AG09309 (cell line): ENCODE results near the gene VAT1.
A peak's percentile ranks its signal among the peaks of the same experiment; 100 is the strongest.
"Not testable (repeated sequence)": the region's sequence is repeated elsewhere in the genome, so short reads cannot be mapped to it uniquely, and the experiment has no call there.

Experiments
- DNase-seq: peaks from one replicate; pipeline ENCODE4 v3.0.0-alpha.2; 2010; ENCODE audit warnings: low read depth
- H3K4me3 ChIP-seq: 2 replicates; pipeline ENCODE4 v1.5.1; 2011; ENCODE audit warnings: mild to moderate bottlenecking, low read depth, low read length, moderate library complexity; ENCODE audit not compliant: control insufficient read depth
- CTCF ChIP-seq: IDR thresholded peaks from 2 replicates; pipeline ENCODE4 v1.5.1; 2011; ENCODE audit warnings: mild to moderate bottlenecking, low read depth, low read length, inconsistent platforms; ENCODE audit not compliant: insufficient read depth, control insufficient read depth; ENCODE audit errors: missing control alignments

Gene VAT1

GRCh38 chr17:42997984-42998938 lies 23.9 kb downstream of the VAT1 start, which contains the start of gene RPL27:
Gene RPL27 (plus strand): TSS chr17:42998419. CDS start chr17:42998751, 332 bp downstream.
- H3K4me3 ChIP-seq = peak within 1 kb of the TSS; percentile 76
- DNase-seq = peak; percentile 100
- peak; percentile 79 for TF ChIP-seq CTCF

- TF ChIP-seq CTCF = no peak
- H3K4me3 ChIP-seq = peak overlapping the region; percentile 22
- no peak for DNase-seq
Measured at GRCh38 chr17:42997390-42997983, 24.7 kb downstream of the VAT1 start.

- not testable (repeated sequence) for DNase-seq, H3K4me3 ChIP-seq
Measured at GRCh38 chr17:42993913-42994312, 28.3 kb downstream of the VAT1 start.

GRCh38 chr17:42992872-42993271 lies 29.3 kb downstream of the VAT1 start:
- no peak for DNase-seq
- H3K4me3 ChIP-seq = no peak overlapping the region
- no peak for TF ChIP-seq CTCF

GRCh38 chr17:42991471-42991870 lies 30.7 kb downstream of the VAT1 start:
- DNase-seq = no peak
- H3K4me3 ChIP-seq = no peak overlapping the region
- TF ChIP-seq CTCF = no peak

- no peak for DNase-seq
- no peak for TF ChIP-seq CTCF
- no peak overlapping the region for H3K4me3 ChIP-seq
Measured at GRCh38 chr17:42989726-42990652, 32.2 kb downstream of the VAT1 start.
